Ascending aorta (tissue), 2 donors: ENCODE measurements around the gene CD38. TPM values are rescaled to one million over a fixed set of nuclear protein-coding genes. Genes with fewer than 3 reads are reported as not detected.
A peak's percentile ranks its signal among the peaks of the same experiment; 100 is the strongest.

Experiments used
- DNase-seq, 2 donors: peaks; one replicate each; pipeline ENCODE4 v3.0.0-alpha.2; 2019; ENCODE audit warnings: low spot score in 2 of 2
- H3K27ac ChIP-seq, 2 donors: fragments of 200-600 bp; sonication (generic); one replicate each; pipeline ENCODE4 v1.5.1; 2016 to 2017; ENCODE audit warnings: mild to moderate bottlenecking in 1 of 2
- H3K27me3 ChIP-seq: fragments of 200-600 bp; sonication (generic); one replicate; pipeline ENCODE4 v1.5.1; 2017
- H3K36me3 ChIP-seq, 2 donors: fragments of 200-600 bp; sonication (generic); one replicate each; pipeline ENCODE4 v1.5.1; 2016
- H3K4me1 ChIP-seq, 2 donors: fragments of 200-600 bp; sonication (generic); one replicate each; pipeline ENCODE4 v1.5.1; 2016 to 2017; ENCODE audit warnings: mild to moderate bottlenecking in 1 of 2
- H3K4me3 ChIP-seq, 2 donors: fragments of 200-600 bp; sonication (generic); one replicate each; pipeline ENCODE4 v1.5.1; 2016 to 2017; ENCODE audit warnings: mild to moderate bottlenecking in 1 of 2
- H3K9me3 ChIP-seq, 2 donors: fragments of 200-600 bp; sonication (generic); one replicate each; pipeline ENCODE4 v1.5.1; 2016
- CTCF ChIP-seq, 3 experiments: fragments of 200-600 bp in 2 of 3; fragments of 450-650 bp in 1 of 3; sonication (generic) in 2 of 3; IDR thresholded peaks; one replicate each; pipeline ENCODE4 v1.5.1; 2016 to 2019; ENCODE audit warnings: antibody characterized with exemption in 3 of 3, mild to moderate bottlenecking in 1 of 3, moderate library complexity in 1 of 3
- intact Hi-C: fragments of 100-400 bp; cut with DNase I; formaldehyde crosslinking; loops from one replicate; pipeline ENCODE4 v1.15.1; 2023
- total RNA-seq: library from RNA; depleted of rRNA; stranded (reverse); fragments of >200 nt; gene quantifications from one replicate; pipeline ENCODE4 v1.1.0, GENCODE V29; 2016

CD38 gene
- total RNA-seq, 1 donor from 2014 or later, result 1.4 TPM

- DNase-seq, result no peak
- Histone ChIP-seq H3K27me3 (no peaks in the 10 kb centered on the region), H3K27ac (no peak overlapping the region), H3K4me3 (no peak overlapping the region), H3K36me3 (no peaks in the 10 kb centered on the region), H3K4me1 (no peaks in the 10 kb centered on the region), H3K9me3 (no peaks in the 10 kb centered on the region)
- no peak for TF ChIP-seq CTCF (IDR thresholded peaks at IDR 0.05)
- intact Hi-C loops, result no loop called here
These were observed 96.5 kb downstream of the CD38 start for GRCh38 chr4:15874671-15875070.

GRCh38 chr4:15875663-15876460 is 97.7 kb downstream of the CD38 start:
- Histone ChIP-seq H3K9me3 (no peaks in the 10 kb centered on the region), H3K27ac (no peak overlapping the region), H3K27me3 (no peaks in the 10 kb centered on the region), H3K4me1 (no peaks in the 10 kb centered on the region), H3K36me3 (no peaks in the 10 kb centered on the region), H3K4me3 (no peak overlapping the region)
- intact Hi-C loops, result no loop called here
- TF ChIP-seq CTCF (IDR thresholded peaks at IDR 0.05), result no peak
- no peak for DNase-seq

GRCh38 chr4:15878011-15878410 is 99.9 kb downstream of the CD38 start:
- DNase-seq, result no peak
- no peaks in the 10 kb centered on the region for H3K9me3 ChIP-seq
- H3K4me3 ChIP-seq, result no peak overlapping the region
- H3K36me3 ChIP-seq, result no peaks in the 10 kb centered on the region
- H3K27me3 ChIP-seq, result no peaks in the 10 kb centered on the region
- H3K27ac ChIP-seq, result no peak overlapping the region
- intact Hi-C loops, result no loop called here
- H3K4me1 ChIP-seq, result no peaks in the 10 kb centered on the region
- no peak for TF ChIP-seq CTCF (IDR thresholded peaks at IDR 0.05)

GRCh38 chr4:15881820-15882219 is 103.7 kb downstream of the CD38 start:
- no peak for DNase-seq
- Histone ChIP-seq H3K4me3 (no peak overlapping the region), H3K36me3 (no peaks in the 10 kb centered on the region), H3K27ac (no peak overlapping the region), H3K4me1 (no peaks in the 10 kb centered on the region), H3K27me3 (no peaks in the 10 kb centered on the region), H3K9me3 (no peaks in the 10 kb centered on the region)
- TF ChIP-seq CTCF (IDR thresholded peaks at IDR 0.05), result no peak
- intact Hi-C loops, result loop anchor here (1.0 to 5.0 kb wide), 4 partner anchors 74 to 383 kb away; no protein-coding TSS in a partner anchor

GRCh38 chr4:15882675-15883086 is 104.6 kb downstream of the CD38 start:
- H3K27ac ChIP-seq, result no peak overlapping the region
- intact Hi-C loops, result loop anchor here (1.0 to 5.0 kb wide), 4 partner anchors 74 to 382 kb away; no protein-coding TSS in a partner anchor

More at GRCh38 chr4:15882675-15883086, 104.6 kb downstream of the CD38 start:
- Histone ChIP-seq H3K4me1 (no peaks in the 10 kb centered on the region), H3K27me3 (no peaks in the 10 kb centered on the region), H3K36me3 (no peaks in the 10 kb centered on the region), H3K9me3 (no peaks in the 10 kb centered on the region), H3K4me3 (no peak overlapping the region)
- DNase-seq, result no peak
- TF ChIP-seq CTCF (IDR thresholded peaks at IDR 0.05), result peak; percentile 59 to 83 (median 79)
